A549 treated with dexamethasone at 1 μM for 4 hours (cell line): ENCODE results near the gene SLC25A21. TPM values are rescaled to one million over a fixed set of nuclear protein-coding genes. Genes with fewer than 3 reads are reported as not detected.

Experiments
- total RNA-seq: library from RNA; stranded (reverse); fragments of 200-300 nt; extraction: Qiagen RNA extraction; gene quantifications from 5 replicates; pipeline ENCODE4 v1.2.3, GENCODE V29; 2022

SLC25A21 gene
- 0.53 to 1.3 TPM (median 0.89 TPM) in 5 replicates for total RNA-seq

GRCh38 chr14:37172024-37172869 lies at the start of gene SLC25A21:
SLC25A21 (minus strand) TSS chr14:37172606.

GRCh38 chr14:37197421-37198272 lies 25.2 kb upstream of the SLC25A21 start, which contains the start of gene MIPOL1:
MIPOL1 (plus strand) TSS chr14:37197937; CDS start chr14:37247889, 49,952 bp downstream.

GRCh38 chr14:36661506-36662257 lies 510.7 kb downstream of the SLC25A21 start, which contains the start of gene PAX9:
PAX9 (plus strand) TSS chr14:36661860; CDS start chr14:36662090, 230 bp downstream.

Other genes with a start within 250 kb of the SLC25A21 start
- gene MIPOL1, start 25.3 kb upstream of the SLC25A21 start, total RNA-seq = 1.8 to 3.4 TPM (median 2.5 TPM) in 5 replicates